ENCODE data around the gene GCAT. TPM values are rescaled to one million over a fixed set of nuclear protein-coding genes. Genes with fewer than 3 reads are reported as not detected.

The GCAT gene
- polyA plus RNA-seq, 1 of the 3 experiments (the other 2 are of a cell fraction), result 24.2 TPM

DNA sequence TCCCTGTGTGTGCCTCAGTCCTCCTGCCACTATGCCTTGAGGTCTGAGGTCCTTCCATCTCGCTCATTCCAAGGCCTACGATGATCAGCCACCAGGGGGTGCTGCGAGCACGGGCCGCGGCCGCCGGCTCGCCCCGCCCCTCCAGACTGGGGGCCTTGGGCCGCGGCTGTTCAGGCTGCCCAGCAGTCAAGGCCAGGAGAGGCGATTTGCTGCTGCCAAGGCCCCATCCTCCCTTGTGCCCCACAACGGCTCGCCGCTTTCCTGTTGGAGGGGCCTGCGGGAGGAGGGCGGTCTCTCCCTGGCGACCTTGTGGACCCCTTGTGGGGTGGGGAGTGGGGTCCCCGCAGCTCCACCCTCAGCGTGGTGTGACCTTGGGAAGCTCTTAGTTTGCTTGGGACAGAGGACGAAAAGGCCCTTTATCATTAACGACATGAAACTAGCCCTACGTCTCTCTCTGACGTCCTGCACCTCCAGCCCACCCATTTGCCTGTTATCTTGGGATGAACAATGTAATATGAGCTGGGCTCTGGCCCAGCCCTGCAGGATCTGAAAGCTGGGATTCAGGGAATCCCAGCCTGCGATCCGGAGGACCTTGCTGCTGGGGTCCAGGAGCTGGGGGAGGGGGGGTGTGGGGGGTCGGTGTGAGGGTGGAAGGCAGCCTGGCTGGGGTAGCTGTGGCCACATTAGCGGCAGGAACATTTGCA lies 10.1 kb downstream of the GCAT start:
- Histone ChIP-seq H3K27me3 (ENCODE audit: insufficient read depth) (no peaks in the 10 kb centered on the region), H3K4me2 (peak overlapping the region; percentile 68; the same call in 1 of the 2 replicates), H3K9ac (peak overlapping the region; percentile 61; the same call in 1 of the 2 replicates), H2AFZ (ENCODE audit: low read depth) (peak overlapping the region; percentile 96), H3F3A (replicated peaks; ENCODE audit: insufficient read depth) (no peaks in the 10 kb centered on the region), H3K9me3 (no peaks in the 10 kb centered on the region), H3K4me3 (ENCODE audit: low read depth in 2 of 2, low read length in 1 of 2) (peak overlapping the region; percentile 28 to 30; a peak in 3 of 4 replicates), H3K4me1 (ENCODE audit: control insufficient read depth in 1 of 2, insufficient read depth in 2 of 2, low read depth in 1 of 2, low read length in 1 of 2) (peaks cover 0 to 8% of the 10 kb centered on the region in 2 experiments; a peak in 1 of 4 replicates), H3K27ac (ENCODE audit: low read depth in 2 of 2, low read length in 1 of 2) (peak overlapping the region; percentile 38 to 73; a peak in 3 of 4 replicates), H3K9me2 (no peaks in the 10 kb centered on the region), H3K36me3 (replicated peaks in 1 of 2; ENCODE audit: control insufficient read depth in 1 of 2, insufficient read depth in 2 of 2, low read length in 1 of 2) (peaks cover 0 to 9% of the 10 kb centered on the region in 2 experiments), H4K20me1 (ENCODE audit: insufficient read depth) (no peaks in the 10 kb centered on the region), H3K79me2 (ENCODE audit: insufficient read depth) (no peaks in the 10 kb centered on the region)
- peak; percentile 98 for DNase-seq
- ChIA-PET CTCF (interaction anchor here (0.6 to 14.0 kb wide), 35 partner anchors 9 to 178 kb away, joined by 3 to 182 read pairs (median 5); partner anchors contain the start of genes ANKRD54, EIF3L, GCAT and MICALL1), POLR2A (interaction anchor here (0.7 to 2.2 kb wide), 7 partner anchors 10 to 66 kb away, joined by 3 to 13 read pairs (median 3); partner anchors contain the start of gene GCAT)
- WGBS (ENCODE audit: low lambda C conversion rate), result 37% methylated on average over 11 of the region's 29 CpGs
- TF ChIP-seq, protein P1, sequence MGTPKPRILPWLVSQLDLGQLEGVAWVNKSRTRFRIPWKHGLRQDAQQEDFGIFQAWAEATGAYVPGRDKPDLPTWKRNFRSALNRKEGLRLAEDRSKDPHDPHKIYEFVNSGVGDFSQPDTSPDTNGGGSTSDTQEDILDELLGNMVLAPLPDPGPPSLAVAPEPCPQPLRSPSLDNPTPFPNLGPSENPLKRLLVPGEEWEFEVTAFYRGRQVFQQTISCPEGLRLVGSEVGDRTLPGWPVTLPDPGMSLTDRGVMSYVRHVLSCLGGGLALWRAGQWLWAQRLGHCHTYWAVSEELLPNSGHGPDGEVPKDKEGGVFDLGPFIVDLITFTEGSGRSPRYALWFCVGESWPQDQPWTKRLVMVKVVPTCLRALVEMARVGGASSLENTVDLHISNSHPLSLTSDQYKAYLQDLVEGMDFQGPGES (IDR thresholded peaks at IDR 0.05; ENCODE audit: low read depth, low read length), result no peak
- TF ChIP-seq SMC3 (IDR thresholded peaks at IDR 0.05; ENCODE audit: low read depth, low read length) (peak; percentile 85), FOXJ3 (CRISPR knock-in tag; IDR thresholded peaks at IDR 0.05) (no peak), EZH2phosphoT487 (IDR thresholded peaks at IDR 0.05; ENCODE audit: borderline replicate concordance, low read depth) (no peak), EP300 (IDR thresholded peaks at IDR 0.05; ENCODE audit: borderline replicate concordance in 1 of 2, low read depth in 1 of 2, low read length in 1 of 2) (no peak), GABPA (IDR thresholded peaks at IDR 0.05; ENCODE audit: low read depth) (no peak), RFX5 (IDR thresholded peaks at IDR 0.05; ENCODE audit: low read length) (no peak), RAD21 (IDR thresholded peaks at IDR 0.05; ENCODE audit: low read length) (peak; percentile 93), SIN3A (IDR thresholded peaks at IDR 0.05; ENCODE audit: borderline replicate concordance, low read depth, low read length) (no peak), ELF1 (IDR thresholded peaks at IDR 0.05) (no peak), MEF2A (IDR thresholded peaks at IDR 0.05; ENCODE audit: borderline replicate concordance, low read depth) (no peak), TAF1 (IDR thresholded peaks at IDR 0.05; ENCODE audit: borderline replicate concordance, low read depth, low read length) (peak; percentile 36; the same call in 1 of the 2 replicates), YY1 (IDR thresholded peaks at IDR 0.05; ENCODE audit: low read depth) (no peak), MXI1 (IDR thresholded peaks at IDR 0.05; ENCODE audit: low read depth, low read length) (peak; percentile 54; the same call in 1 of the 2 replicates), NFIC (IDR thresholded peaks at IDR 0.05; ENCODE audit: borderline replicate concordance) (no peak), GATA2 (CRISPR knock-in tag; IDR thresholded peaks at IDR 0.05) (no peak), RXRA (IDR thresholded peaks at IDR 0.05; ENCODE audit: borderline replicate concordance, low read depth) (no peak), NRF1 (IDR thresholded peaks at IDR 0.05; ENCODE audit: low read depth, low read length) (no peak), FOXM1 (IDR thresholded peaks at IDR 0.05; ENCODE audit: low read depth) (no peak), TEAD4 (IDR thresholded peaks at IDR 0.05; ENCODE audit: borderline replicate concordance, insufficient read depth) (no peak), RCOR1 (IDR thresholded peaks at IDR 0.05; ENCODE audit: low read length) (no peak)
- TF ChIP-seq, protein P2, sequence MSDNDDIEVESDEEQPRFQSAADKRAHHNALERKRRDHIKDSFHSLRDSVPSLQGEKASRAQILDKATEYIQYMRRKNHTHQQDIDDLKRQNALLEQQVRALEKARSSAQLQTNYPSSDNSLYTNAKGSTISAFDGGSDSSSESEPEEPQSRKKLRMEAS (IDR thresholded peaks at IDR 0.05; ENCODE audit: low read depth), result no peak
- TF ChIP-seq, protein P3, sequence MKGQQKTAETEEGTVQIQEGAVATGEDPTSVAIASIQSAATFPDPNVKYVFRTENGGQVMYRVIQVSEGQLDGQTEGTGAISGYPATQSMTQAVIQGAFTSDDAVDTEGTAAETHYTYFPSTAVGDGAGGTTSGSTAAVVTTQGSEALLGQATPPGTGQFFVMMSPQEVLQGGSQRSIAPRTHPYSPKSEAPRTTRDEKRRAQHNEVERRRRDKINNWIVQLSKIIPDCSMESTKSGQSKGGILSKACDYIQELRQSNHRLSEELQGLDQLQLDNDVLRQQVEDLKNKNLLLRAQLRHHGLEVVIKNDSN (IDR thresholded peaks at IDR 0.05; ENCODE audit: borderline replicate concordance, low read depth), result no peak
- TF ChIP-seq, protein P4, sequence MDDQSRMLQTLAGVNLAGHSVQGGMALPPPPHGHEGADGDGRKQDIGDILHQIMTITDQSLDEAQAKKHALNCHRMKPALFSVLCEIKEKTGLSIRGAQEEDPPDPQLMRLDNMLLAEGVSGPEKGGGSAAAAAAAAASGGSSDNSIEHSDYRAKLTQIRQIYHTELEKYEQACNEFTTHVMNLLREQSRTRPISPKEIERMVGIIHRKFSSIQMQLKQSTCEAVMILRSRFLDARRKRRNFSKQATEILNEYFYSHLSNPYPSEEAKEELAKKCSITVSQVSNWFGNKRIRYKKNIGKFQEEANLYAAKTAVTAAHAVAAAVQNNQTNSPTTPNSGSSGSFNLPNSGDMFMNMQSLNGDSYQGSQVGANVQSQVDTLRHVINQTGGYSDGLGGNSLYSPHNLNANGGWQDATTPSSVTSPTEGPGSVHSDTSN (IDR thresholded peaks at IDR 0.05), result no peak
- TF ChIP-seq, protein P5, sequence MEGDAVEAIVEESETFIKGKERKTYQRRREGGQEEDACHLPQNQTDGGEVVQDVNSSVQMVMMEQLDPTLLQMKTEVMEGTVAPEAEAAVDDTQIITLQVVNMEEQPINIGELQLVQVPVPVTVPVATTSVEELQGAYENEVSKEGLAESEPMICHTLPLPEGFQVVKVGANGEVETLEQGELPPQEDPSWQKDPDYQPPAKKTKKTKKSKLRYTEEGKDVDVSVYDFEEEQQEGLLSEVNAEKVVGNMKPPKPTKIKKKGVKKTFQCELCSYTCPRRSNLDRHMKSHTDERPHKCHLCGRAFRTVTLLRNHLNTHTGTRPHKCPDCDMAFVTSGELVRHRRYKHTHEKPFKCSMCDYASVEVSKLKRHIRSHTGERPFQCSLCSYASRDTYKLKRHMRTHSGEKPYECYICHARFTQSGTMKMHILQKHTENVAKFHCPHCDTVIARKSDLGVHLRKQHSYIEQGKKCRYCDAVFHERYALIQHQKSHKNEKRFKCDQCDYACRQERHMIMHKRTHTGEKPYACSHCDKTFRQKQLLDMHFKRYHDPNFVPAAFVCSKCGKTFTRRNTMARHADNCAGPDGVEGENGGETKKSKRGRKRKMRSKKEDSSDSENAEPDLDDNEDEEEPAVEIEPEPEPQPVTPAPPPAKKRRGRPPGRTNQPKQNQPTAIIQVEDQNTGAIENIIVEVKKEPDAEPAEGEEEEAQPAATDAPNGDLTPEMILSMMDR (IDR thresholded peaks at IDR 0.05), result peak; percentile 90
- TF ChIP-seq, protein P6, sequence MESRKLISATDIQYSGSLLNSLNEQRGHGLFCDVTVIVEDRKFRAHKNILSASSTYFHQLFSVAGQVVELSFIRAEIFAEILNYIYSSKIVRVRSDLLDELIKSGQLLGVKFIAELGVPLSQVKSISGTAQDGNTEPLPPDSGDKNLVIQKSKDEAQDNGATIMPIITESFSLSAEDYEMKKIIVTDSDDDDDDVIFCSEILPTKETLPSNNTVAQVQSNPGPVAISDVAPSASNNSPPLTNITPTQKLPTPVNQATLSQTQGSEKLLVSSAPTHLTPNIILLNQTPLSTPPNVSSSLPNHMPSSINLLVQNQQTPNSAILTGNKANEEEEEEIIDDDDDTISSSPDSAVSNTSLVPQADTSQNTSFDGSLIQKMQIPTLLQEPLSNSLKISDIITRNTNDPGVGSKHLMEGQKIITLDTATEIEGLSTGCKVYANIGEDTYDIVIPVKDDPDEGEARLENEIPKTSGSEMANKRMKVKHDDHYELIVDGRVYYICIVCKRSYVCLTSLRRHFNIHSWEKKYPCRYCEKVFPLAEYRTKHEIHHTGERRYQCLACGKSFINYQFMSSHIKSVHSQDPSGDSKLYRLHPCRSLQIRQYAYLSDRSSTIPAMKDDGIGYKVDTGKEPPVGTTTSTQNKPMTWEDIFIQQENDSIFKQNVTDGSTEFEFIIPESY (IDR thresholded peaks at IDR 0.05; ENCODE audit: borderline replicate concordance, low read depth), result no peak
